ENCODE measurements around the gene MAPK8IP2.
"Not testable (repeated sequence)": the region's sequence is repeated elsewhere in the genome, so short reads cannot be mapped to it uniquely, and the experiment has no call there.

The MAPK8IP2 gene

DNA sequence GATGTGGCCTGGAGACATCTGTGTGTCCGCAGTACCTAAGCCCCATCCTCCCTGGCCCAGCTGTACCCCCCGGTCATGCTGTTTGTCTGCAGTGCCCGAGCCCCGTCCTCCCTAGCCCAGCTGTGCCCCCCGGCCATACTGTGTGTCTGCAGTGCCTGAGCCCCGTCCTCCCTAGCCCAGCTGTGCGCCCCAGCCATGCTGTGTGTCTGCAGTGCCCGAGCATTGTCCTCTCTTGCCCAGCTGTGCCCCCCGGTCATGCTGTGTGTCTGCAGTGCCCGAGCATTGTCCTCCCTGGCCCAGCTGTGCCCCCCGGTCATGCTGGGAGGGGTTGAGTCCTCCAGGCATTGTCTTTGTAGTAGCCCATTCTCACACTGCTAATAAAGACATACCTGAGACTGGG lies 35.0 kb downstream of the MAPK8IP2 start:
- DNase-seq (ENCODE audit: low read depth) = no peak

DNA sequence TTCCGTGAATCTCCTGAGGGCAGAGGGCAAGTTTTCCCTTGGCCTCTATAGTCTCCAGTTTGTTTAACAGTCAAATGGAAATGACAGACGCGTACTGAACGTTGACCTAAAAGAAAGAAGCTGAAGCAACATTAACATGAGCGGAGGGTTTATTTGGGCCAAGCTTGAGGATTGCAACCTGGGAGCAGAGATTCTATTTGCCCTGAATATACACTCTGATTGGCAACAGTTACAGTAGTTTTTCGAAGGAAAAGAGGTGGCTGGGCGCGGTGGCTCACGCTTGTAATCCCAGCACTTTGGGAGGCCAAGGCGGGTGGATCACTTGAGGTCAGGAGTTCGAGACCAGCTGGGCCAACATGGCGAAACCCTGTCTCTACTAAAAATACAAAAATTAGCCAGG lies 39.7 kb downstream of the MAPK8IP2 start:
- not testable (repeated sequence) for DNase-seq (ENCODE audit: low read depth)

DNA sequence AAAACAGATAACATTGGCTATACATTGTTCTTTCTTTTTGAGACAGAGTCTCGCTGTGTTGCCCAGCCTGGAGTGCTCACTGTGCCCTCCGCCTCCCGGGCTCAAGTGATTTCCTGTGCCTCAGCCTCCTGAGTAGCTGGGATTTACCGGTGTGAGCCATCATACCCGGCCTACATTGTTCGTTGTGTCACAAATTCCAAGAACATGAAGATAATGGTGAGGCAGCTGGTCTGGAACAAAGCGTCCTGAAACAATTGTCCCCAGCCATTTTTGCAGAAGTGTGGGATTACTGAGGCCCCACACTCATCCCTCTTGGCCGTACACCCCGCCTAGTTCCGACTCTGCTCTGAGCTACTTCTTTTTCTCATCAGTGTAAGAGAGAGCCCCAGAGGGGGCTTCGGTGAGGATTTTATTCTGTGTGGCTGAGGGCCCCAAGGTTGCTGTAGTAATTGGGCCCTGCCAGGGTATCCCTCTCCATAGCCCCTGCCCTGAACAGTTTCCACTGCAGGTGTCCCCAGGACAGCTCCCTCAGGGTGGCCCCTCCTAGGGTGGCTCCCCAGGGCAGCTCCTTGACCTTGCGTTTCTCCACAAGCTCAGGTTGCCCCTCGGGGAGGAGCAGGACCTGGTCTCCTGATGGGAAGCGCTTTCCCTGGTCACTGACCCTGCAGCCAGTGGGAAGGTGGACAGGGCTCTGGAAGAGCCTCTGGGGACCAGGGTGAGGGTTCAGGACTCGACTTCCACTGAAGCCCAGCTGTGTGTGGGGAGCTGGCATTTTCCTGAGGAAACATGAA lies 40.5 kb downstream of the MAPK8IP2 start:
- no peak for DNase-seq (ENCODE audit: low read depth)

DNA sequence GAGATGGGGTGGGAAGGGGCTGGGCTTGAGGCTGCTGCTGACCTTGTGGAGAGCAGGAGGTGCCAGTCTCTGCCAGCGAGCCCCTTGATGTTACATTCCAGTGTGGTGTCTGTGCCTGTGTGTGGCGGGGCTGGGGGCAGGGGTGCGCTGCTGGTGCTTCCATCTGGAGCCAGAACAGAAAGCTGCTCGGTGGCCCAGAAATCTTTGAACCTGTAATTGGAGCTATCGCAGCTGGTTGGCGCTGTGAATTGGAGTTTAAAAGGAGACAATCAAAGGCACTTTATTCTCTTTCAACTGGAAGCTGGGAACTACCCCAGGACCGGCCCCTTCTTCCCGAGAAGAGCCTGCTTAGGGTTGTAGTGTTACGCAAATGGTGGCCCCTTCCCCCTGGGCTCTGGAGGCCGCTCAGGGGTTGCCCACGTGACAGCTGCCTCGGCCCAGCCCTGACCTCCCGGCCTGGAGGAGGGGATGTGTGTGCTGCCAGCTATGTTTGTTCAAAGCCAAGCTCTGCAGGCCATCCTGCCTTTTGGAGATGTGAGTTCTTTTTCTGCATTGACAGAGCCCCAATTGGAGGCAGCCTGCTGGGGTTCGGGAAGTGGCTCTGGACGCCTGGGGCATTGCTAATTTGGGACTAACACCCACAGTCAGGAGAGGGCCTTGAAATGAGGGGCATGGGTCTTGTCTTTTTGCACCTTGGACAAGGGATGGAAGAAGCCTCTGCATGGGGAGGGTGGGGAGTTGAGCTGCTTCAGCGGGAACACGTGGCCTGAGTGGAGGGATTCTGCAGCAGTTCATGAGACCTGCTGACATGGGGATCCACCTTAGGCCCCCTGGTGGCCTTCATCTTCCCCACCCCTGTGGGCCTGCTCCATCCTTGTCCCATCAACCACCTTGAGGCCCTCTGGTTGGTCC lies 41.4 kb downstream of the MAPK8IP2 start:
- DNase-seq (ENCODE audit: low read depth) = peak; percentile 3

- DNase-seq (ENCODE audit: low read depth) = not testable (repeated sequence)
These were observed 42.6 kb downstream of the MAPK8IP2 start for GRCh38 chr22:50643021-50643820.

DNA sequence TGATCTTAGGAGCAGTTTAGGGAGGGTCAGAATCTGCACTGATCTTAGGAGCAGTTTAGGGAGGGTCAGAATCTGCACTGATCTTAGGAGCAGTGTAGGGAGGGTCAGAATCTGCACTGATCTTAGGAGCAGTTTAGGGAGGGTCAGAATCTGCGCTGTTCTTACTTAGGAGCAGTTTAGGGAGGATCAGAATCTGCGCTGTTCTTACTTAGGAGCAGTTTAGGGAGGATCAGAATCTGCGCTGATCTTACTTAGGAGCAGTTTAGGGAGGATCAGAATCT lies 43.2 kb downstream of the MAPK8IP2 start:
- not testable (repeated sequence) for DNase-seq (ENCODE audit: low read depth)

- DNase-seq (ENCODE audit: low read depth) = no peak
These were observed 52.7 kb downstream of the MAPK8IP2 start for GRCh38 chr22:50653256-50653655.

DNA sequence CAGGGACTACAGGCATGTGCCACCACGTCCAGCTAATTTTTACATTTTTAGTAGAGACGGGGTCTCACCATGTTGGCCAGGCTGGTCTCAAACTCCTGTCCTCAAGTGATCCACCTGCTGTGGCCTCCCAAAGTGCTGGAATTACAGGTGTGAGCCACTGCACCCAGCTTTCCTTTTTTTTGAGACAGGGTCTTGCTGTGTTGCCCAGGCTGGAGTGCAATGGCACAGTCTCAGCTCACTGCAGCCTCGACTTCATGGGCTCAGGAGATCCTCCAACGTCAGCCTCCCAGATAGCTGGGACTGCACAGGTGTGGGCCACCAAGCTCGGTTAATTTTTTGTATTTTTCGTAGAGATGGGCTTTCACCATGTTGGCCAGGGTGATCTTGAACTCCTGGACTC lies 54.1 kb downstream of the MAPK8IP2 start:
- not testable (repeated sequence) for DNase-seq (ENCODE audit: low read depth)

- DNase-seq (ENCODE audit: low read depth) = peak; percentile 17
These were observed 55.8 kb downstream of the MAPK8IP2 start for GRCh38 chr22:50656122-50657070.

GRCh38 chr22:50657925-50658324 lies 57.3 kb downstream of the MAPK8IP2 start:
- no peak for DNase-seq (ENCODE audit: low read depth)

DNA sequence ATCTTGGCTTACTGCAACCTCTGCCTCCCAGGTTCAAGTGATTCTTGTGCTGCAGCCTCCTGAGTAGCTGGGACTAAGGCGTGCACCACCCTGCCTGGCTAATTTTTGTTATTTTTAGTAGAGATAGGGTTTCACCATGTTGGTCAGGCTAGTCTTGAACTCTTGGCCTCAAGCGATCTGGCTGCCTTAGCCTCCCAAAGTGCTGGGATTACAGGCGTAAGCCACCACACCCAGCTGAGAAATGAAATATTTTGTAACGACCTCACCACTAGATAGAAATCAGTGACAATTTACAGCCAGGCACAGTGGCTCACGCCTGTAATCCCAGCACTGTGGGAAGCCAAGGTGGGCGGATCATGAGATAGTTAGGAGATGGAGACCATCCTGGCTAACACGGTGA lies 59.1 kb downstream of the MAPK8IP2 start:
- not testable (repeated sequence) for DNase-seq (ENCODE audit: low read depth)

- no peak for DNase-seq (ENCODE audit: low read depth)
These were observed 59.7 kb downstream of the MAPK8IP2 start for GRCh38 chr22:50660306-50660705.
